CD4-positive, alpha-beta T cell (primary cell): ENCODE results near the gene ARID2. TPM values are rescaled to one million over a fixed set of nuclear protein-coding genes. Genes with fewer than 3 reads are reported as not detected.
A peak's percentile ranks its signal among the peaks of the same experiment; 100 is the strongest.

ENCODE experiments used
- ATAC-seq: fragments of 200-7000 bp; cut with Tn5 transposase; one replicate; pipeline ENCODE4 v1.10.0; 2022; ENCODE audit warnings: mild to moderate bottlenecking; ENCODE audit not compliant: poor library complexity
- CTCF ChIA-PET: fragments of 350-600 bp; sonication (Branson Sonifier 250); formaldehyde crosslinking; loops from one replicate; lab custom pipeline; 2021; ENCODE audit warnings: antibody characterized with exemption, inconsistent platforms; lab: Charles Lee
- POLR2A ChIA-PET: fragments of 350-600 bp; sonication (Branson Sonifier 250); formaldehyde crosslinking; loops from one replicate; lab custom pipeline; 2021; ENCODE audit warnings: antibody characterized with exemption, inconsistent platforms; lab: Charles Lee
- DNase-seq, 14 experiments: peaks; one replicate each; pipeline ENCODE4 v3.0.0-alpha.2; 2013 to 2020; ENCODE audit warnings: mixed read lengths in 2 of 14
- H3K27ac ChIP-seq, 2 donors: one replicate each; pipeline versions ENCODE4 v1.5.1 to v1.7.0; 2013; ENCODE audit warnings: low read length in 2 of 2, low read depth in 1 of 2, mild to moderate bottlenecking in 1 of 2
- H3K27me3 ChIP-seq, 2 experiments: 1 replicate in 1 of 2; 2 replicates in 1 of 2; pipeline versions ENCODE4 v1.6.1 to v1.7.0; 2013; ENCODE audit warnings: low read length in 2 of 2, control low read depth in 1 of 2, mild to moderate bottlenecking in 1 of 2, moderate library complexity in 1 of 2; ENCODE audit not compliant: insufficient read depth in 2 of 2, control insufficient read depth in 1 of 2
- H3K36me3 ChIP-seq: one replicate; pipeline ENCODE4 v1.6.1; 2013; ENCODE audit warnings: low read length, control low read depth; ENCODE audit not compliant: insufficient read depth
- H3K4me1 ChIP-seq: one replicate; pipeline ENCODE4 v1.6.1; 2013; ENCODE audit warnings: low read length, control low read depth; ENCODE audit not compliant: insufficient read depth
- H3K4me3 ChIP-seq: one replicate; pipeline ENCODE4 v1.5.1; 2013; ENCODE audit warnings: mild to moderate bottlenecking, low read length, moderate library complexity
- H3K9me3 ChIP-seq, 2 experiments: 1 replicate in 1 of 2; 2 replicates in 1 of 2; pipeline versions ENCODE4 v1.6.1 to v1.7.0; 2013; ENCODE audit warnings: low read length in 2 of 2, mild to moderate bottlenecking in 2 of 2, control low read depth in 1 of 2, moderate library complexity in 1 of 2; ENCODE audit not compliant: control insufficient read depth in 1 of 2, insufficient read depth in 1 of 2
- H3K27ac Mint-ChIP-seq: one replicate; pipeline ENCODE4 v1.8.0; 2020; ENCODE audit warnings: mixed read lengths
- H3K27me3 Mint-ChIP-seq: one replicate; pipeline ENCODE4 v1.8.0; 2021; ENCODE audit warnings: mixed read lengths
- H3K36me3 Mint-ChIP-seq: one replicate; pipeline ENCODE4 v1.8.0; 2021; ENCODE audit warnings: low read depth, mixed read lengths
- H3K4me1 Mint-ChIP-seq: one replicate; pipeline ENCODE4 v1.8.0; 2021; ENCODE audit warnings: low read depth, mixed read lengths
- H3K4me3 Mint-ChIP-seq: one replicate; pipeline ENCODE4 v1.8.0; 2020; ENCODE audit warnings: mild to moderate bottlenecking, mixed read lengths
- H3K9me3 Mint-ChIP-seq: one replicate; pipeline ENCODE4 v1.8.0; 2020; ENCODE audit warnings: mixed read lengths
- intact Hi-C, 2 experiments: fragments of 100-400 bp; cut with DNase I in 1 of 2; cut with micrococcal nuclease in 1 of 2; formaldehyde crosslinking; loops; one replicate each; pipeline versions ENCODE4 v1.15.1 to v1.9.0; 2023 to 2025; cut with DNase I, micrococcal nuclease
- total RNA-seq, 174 experiments: library from RNA in 2 of 174; stranded (reverse) in 2 of 174; gene quantifications; one replicate each; pipeline ENCODE4 v1.2.3 and lab custom pipeline; 2021 to 2026
- TF ChIP-seq, protein P1 (sequence below): fragments of 200-600 bp; IDR thresholded peaks from one replicate; pipeline ENCODE4 v1.8.0; 2022; ENCODE audit warnings: antibody characterized with exemption, mild to moderate bottlenecking

ARID2 gene
- total RNA-seq, 2 experiments from 2014 or later = 49.0 to 51.3 TPM

DNA sequence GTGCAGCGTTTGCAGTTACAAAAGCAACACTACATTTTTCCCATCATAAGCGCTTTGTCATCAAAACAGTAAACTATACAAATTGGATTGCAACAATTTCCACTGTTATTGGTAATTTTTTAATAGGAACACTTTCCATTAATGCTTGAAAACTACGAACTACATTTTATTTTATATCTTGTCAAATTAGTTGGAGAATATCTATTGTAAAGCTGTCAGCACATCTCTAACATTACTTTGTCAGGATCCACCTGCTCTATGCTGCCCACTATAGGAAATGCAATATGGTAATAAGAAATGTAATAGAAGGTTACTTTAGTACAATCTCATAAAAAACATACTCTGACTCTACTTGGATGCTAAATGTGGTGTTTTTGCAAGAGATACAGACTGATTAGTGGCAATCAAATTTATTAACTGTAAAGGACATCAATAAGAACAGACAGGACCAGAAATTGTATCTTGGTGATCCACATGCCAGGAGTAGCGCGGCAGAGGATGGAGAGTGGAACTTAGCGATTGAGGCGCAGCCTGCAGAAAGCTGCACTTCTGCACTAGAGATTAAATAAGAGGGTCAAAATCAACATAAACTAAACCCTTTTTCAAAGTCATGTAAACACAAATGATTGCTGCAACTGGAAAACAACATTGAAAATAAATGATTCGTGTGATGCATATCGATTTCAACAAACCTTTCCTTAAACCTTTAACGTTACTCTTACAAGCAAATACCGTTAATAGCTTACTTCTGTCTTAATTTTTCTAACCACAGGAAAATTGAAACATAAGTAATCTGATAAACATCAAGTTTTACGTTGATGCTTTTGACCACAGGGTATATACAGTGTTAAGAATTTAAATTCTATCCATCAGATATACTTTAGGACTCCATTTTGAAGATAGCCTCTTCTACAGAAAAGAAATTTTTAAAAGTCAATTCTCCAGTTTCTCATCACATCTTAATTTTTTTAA lies 3.6 kb upstream of the ARID2 start:
- H3K9me3 Mint-ChIP-seq = no peaks in the 10 kb centered on the region
- Histone ChIP-seq H3K4me1 (peaks cover 15% of the 10 kb centered on the region), H3K27ac (peak overlapping the region; percentile 98 to 99), H3K36me3 (peaks cover 2% of the 10 kb centered on the region), H3K27me3 (no peaks in the 10 kb centered on the region), H3K9me3 (no peaks in the 10 kb centered on the region), H3K4me3 (peak overlapping the region; percentile 77)
- ChIA-PET CTCF (interaction anchor here (0.6 to 4.7 kb wide), 15 partner anchors 7 to 185 kb away, joined by 3 to 27 read pairs (median 5); no protein-coding TSS in a partner anchor), POLR2A (interaction anchor here (0.6 to 7.4 kb wide), 13 partner anchors 8 to 510 kb away, joined by 3 to 98 read pairs (median 14); partner anchors contain the start of genes ANO6 and SCAF11)
- DNase-seq = peak in 6 of 14 experiments; percentile 14 to 78 (median 58)
- intact Hi-C loops = loop anchor here (1.0 to 5.0 kb wide), 5 partner anchors 54 to 646 kb away; partner anchors contain the start of genes SLC38A2 (in 2 of the 2) and SCAF11 (in 1 of the 2)
- ATAC-seq = no peak
- peaks cover 52% of the 10 kb centered on the region for H3K36me3 Mint-ChIP-seq
- H3K27me3 Mint-ChIP-seq = no peaks in the 10 kb centered on the region
- TF ChIP-seq, protein P1, sequence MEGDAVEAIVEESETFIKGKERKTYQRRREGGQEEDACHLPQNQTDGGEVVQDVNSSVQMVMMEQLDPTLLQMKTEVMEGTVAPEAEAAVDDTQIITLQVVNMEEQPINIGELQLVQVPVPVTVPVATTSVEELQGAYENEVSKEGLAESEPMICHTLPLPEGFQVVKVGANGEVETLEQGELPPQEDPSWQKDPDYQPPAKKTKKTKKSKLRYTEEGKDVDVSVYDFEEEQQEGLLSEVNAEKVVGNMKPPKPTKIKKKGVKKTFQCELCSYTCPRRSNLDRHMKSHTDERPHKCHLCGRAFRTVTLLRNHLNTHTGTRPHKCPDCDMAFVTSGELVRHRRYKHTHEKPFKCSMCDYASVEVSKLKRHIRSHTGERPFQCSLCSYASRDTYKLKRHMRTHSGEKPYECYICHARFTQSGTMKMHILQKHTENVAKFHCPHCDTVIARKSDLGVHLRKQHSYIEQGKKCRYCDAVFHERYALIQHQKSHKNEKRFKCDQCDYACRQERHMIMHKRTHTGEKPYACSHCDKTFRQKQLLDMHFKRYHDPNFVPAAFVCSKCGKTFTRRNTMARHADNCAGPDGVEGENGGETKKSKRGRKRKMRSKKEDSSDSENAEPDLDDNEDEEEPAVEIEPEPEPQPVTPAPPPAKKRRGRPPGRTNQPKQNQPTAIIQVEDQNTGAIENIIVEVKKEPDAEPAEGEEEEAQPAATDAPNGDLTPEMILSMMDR = peak; percentile 85
- peak overlapping the region; percentile 100 for H3K4me3 Mint-ChIP-seq
- peaks cover 40% of the 10 kb centered on the region for H3K4me1 Mint-ChIP-seq
- peak overlapping the region; percentile 84 for H3K27ac Mint-ChIP-seq

DNA sequence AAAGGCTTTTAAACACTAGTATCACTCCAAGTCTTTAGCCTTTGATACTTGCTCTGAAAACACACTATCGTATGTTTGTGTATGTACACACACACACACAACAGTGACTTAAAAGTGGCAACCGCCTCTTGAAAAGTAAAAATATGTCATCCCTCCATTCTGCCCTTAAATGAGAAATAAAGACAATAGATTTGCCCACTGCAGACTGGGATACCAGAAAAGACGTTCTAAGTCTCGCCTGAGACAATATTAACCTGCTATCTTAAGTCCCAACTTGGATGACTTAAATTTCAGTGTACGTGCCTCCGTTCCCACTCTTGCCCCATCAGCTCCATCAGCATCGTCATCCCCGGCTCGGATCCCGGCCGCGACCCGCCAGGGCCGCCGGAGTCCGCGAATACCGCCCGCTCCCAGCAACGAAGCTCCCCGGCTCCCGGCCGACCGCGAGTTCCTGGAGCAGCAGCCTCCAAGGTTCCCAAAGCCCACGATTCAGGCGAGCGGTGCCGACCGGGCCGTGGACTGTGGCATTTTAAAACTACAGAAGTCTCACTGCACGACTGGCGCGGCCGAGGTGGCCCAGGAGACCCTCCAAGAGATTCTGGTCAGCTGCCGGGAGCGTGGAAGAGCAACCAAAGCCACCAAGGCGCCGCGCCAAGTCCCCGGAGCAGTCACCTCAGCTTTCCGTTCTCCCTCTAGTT lies 2.8 kb upstream of the ARID2 start:
- DNase-seq = peak in 9 of 14 experiments; percentile 11 to 63 (median 24)
- Mint-ChIP-seq H3K27me3 (no peaks in the 10 kb centered on the region), H3K27ac (peak overlapping the region; percentile 84), H3K4me3 (peak overlapping the region; percentile 100), H3K4me1 (peaks cover 38% of the 10 kb centered on the region), H3K36me3 (peaks cover 47% of the 10 kb centered on the region), H3K9me3 (no peaks in the 10 kb centered on the region)
- no peaks in the 10 kb centered on the region for H3K9me3 ChIP-seq
- H3K27me3 ChIP-seq = no peaks in the 10 kb centered on the region
- H3K27ac ChIP-seq = peak overlapping the region; percentile 98 to 99
- H3K4me3 ChIP-seq = peak overlapping the region; percentile 77
- CTCF ChIA-PET = interaction anchor here (1.3 to 4.7 kb wide), 7 partner anchors 16 to 183 kb away, joined by 4 to 27 read pairs (median 7); no protein-coding TSS in a partner anchor
- no peak for ATAC-seq
- POLR2A ChIA-PET = interaction anchor here (0.8 to 7.4 kb wide), 14 partner anchors 9 to 542 kb away, joined by 3 to 98 read pairs (median 20); partner anchors contain the start of genes ANO6, SCAF11 and SLC38A1
- H3K4me1 ChIP-seq = peaks cover 12% of the 10 kb centered on the region
- intact Hi-C loops = loop anchor here (5.0 kb wide), 3 partner anchors 54 to 646 kb away; partner anchors contain the start of genes SLC38A2 (in 2 of the 2) and SCAF11 (in 1 of the 2)
- peaks cover 2% of the 10 kb centered on the region for H3K36me3 ChIP-seq
- TF ChIP-seq, protein P1 = no peak
